GM12873 (cell line): ENCODE data around the gene CLSTN2.

Source experiments
- TF ChIP-seq, protein P1 (sequence below): IDR thresholded peaks from 2 replicates; pipeline ENCODE4 v1.5.1; 2012; ENCODE audit warnings: low read depth, mild to moderate bottlenecking, moderate library complexity, low read length, control low read depth; ENCODE audit not compliant: insufficient read depth; ENCODE audit errors: missing control alignments

Gene CLSTN2

DNA sequence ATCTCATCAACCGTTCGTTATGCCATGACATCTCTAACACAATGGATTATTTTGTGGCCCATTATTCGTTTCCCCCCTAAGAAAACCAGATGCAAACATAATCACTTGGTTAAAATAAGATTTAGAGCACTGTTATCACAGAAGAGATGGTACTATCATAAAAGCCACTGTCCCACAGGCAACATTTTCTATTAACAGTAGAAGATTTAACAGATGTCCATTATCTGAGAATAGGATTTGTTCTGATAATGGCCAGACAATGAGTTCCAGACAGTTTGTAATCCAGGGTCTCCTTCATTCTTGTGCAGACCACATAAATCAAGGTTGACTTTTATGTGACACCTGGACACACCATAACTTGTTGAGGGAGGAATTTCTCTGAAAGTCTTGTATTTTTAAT lies 153.1 kb downstream of the CLSTN2 start:
- TF ChIP-seq, protein P1, sequence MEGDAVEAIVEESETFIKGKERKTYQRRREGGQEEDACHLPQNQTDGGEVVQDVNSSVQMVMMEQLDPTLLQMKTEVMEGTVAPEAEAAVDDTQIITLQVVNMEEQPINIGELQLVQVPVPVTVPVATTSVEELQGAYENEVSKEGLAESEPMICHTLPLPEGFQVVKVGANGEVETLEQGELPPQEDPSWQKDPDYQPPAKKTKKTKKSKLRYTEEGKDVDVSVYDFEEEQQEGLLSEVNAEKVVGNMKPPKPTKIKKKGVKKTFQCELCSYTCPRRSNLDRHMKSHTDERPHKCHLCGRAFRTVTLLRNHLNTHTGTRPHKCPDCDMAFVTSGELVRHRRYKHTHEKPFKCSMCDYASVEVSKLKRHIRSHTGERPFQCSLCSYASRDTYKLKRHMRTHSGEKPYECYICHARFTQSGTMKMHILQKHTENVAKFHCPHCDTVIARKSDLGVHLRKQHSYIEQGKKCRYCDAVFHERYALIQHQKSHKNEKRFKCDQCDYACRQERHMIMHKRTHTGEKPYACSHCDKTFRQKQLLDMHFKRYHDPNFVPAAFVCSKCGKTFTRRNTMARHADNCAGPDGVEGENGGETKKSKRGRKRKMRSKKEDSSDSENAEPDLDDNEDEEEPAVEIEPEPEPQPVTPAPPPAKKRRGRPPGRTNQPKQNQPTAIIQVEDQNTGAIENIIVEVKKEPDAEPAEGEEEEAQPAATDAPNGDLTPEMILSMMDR: no peak

DNA sequence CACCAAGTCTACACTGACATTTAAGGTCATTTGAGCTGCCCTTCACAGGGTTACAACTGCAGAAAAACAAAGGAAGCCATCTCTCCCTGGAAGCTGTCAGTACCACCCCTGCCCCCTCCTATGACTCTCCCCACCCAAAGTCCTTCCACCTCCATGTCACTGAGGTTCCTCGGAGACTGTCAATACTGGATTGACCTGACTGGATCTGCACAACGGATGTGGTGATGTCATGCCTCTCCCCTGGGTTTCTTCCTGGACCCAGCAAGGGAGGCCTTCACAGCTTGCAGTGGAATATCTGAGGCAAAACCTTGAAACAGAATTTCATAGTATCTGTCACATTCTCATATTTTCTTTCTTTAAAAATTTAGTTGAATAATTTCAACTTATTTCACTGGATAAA lies 153.5 kb downstream of the CLSTN2 start:
- TF ChIP-seq, protein P1: no peak

DNA sequence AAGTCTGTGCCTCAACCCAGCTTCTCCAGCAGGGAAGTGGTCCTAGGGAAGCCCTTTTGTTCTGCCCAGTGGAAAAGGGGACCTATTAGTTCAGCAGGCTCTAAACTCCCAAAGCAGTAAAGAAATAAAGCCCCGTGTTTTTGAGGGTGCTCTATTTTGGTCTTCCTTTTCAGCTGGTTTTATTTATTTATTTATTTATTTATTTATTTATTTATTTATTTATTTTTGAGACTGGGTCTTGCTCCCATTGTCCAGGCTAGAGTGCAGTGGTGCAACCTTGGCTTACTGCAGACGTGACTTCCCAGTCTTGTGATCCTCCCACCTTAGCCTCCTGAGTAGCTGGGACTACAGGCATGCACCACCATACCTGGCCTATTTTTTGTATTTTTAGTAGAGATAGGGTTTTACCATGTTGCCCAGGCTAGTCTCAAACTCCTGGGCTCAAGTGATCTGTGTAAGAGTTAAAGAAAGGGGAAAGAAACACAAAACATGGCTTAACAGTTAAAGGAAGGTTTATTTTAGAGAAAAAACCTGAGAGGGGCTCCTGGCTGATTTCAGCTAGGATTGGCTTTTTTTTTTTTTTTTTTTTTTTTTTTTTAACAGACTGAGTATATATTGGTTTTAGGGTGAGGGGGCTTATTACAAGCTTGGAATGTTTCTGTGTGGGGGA lies 154.6 kb downstream of the CLSTN2 start:
- TF ChIP-seq, protein P1: no peak

DNA sequence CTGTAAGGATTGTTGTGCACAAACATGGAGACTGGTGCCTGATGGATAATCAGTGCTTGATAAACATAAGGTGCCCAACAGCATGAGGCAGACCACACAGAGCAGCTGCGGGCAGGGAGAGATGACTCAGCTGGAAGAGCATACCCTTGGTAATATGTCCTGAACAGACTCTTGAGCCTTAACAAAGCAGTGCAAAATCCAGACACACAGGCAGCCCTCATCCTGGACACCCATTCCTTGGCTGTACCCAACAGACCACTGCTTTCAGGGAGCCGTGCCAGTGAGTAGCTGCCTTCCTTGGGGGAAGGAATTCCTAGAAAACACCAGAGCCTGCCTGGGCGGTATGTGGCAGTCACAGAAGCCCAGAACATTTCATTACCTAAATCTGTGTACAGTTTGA lies 156.2 kb downstream of the CLSTN2 start:
- TF ChIP-seq, protein P1: no peak

DNA sequence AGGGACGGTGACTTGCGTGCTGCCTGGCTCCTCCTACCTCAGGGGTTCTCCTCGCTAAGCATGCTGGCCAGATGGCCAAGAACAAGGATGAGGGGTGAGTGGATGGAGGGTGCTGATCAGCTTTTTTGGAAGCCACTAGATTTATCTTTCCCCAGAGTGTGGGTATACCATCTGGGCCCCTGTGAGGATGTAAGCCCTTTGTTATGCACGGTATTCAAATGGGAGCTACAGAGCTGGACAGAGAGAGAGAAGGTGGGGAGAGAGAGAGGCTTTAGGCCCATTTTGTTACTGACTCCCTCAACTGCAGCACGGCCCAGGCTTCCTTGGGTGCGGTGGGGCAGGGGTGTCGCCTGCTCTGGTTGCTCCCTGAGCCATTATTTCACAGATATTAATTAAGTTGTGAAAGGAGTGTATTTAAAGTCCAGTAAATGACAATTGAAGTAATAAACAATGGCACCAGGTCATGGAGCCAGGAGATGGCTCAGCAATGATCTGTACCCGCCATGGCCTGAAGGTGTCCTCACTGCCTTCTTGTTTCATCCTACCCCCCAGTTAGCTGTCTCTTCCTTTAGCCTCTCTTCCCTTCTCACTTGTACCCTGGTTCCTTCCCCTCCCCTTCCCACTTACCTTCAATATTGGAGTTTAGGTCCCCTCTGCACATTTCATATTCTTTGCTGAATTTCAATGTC lies 158.0 kb downstream of the CLSTN2 start:
- TF ChIP-seq, protein P1: peak; percentile 58

DNA sequence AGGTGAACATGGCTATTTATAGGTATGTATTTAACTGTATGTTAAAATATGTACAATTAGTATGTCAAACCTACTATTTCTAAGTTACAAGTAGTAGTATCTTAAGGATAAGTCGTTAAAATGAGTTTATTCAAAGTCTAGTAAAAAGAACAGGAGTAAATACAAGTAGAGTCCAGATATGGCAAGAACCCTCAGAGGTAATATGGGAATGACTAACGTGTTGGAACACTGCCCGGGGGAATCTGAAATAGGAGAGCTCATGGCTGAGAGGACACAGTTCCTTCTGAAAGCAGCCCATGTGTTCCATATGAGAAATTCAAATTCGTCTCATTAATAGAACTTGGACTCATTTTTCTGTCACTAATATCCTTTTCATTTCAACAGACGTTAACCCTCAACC lies 158.8 kb downstream of the CLSTN2 start:
- TF ChIP-seq, protein P1: no peak

DNA sequence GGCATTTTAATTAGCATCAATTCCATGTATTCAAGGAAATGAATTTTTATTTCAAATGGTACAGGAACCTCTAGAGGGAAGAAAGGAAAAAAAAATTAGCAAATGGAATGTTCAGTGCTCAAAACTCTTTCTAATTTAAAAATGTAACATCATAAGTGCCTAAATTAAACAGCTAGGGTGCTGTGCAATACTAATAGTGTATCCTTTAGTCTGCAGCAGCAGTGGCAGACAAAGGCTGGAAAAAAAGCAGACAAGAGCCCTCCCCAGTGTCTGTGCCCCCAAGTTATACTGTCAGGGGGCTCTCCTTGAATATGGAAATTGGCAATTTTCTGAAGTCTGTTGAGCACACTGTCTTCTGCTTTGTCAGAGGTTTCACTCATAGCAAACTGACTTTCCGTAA lies 159.5 kb downstream of the CLSTN2 start:
- TF ChIP-seq, protein P1: no peak
